GM12892 (cell line): ENCODE data around the gene CD55.

Experiments
- POLR2A ChIP-seq: IDR thresholded peaks from 2 replicates; pipeline ENCODE4 v1.6.1; 2011; ENCODE audit warnings: low read depth, low read length, control low read depth
- POLR2AphosphoS5 ChIP-seq: IDR thresholded peaks from 2 replicates; pipeline ENCODE4 v1.6.1; 2011; ENCODE audit warnings: low read depth, low read length, control low read depth
- TAF1 ChIP-seq: IDR thresholded peaks from 2 replicates; pipeline ENCODE4 v1.6.1; 2011; ENCODE audit warnings: low read depth, mild to moderate bottlenecking, control low read depth, low read length, borderline replicate concordance

DNA sequence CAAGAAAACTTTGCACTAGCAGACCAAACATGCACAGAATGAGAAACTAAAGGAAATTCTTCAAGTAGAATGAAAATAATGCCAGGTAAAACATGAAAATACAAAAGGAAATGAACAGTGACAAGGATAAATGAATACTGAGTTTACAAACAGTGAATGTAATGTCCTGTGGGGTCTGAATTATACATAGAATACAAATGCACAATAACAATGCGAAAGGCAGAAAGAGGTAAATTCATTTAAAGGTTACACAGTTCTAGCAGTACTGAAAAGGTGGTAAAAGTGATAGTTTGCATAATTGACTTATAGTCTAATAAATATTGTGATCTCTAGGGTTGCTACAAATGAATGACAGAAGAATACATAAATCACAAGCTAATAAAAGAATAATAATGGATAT lies 12.9 kb downstream of the CD55 start:
- no peak for TF ChIP-seq POLR2AphosphoS5
- TF ChIP-seq POLR2A: no peak
- no peak for TF ChIP-seq TAF1
